VCaP (cell line): ENCODE data around the gene GPI.
"Not testable (repeated sequence)": the region's sequence is repeated elsewhere in the genome, so short reads cannot be mapped to it uniquely, and the experiment has no call there.

Source experiments
- H3K27ac ChIP-seq: fragments of 450-650 bp; 2 replicates; pipeline ENCODE4 v1.5.1; 2017
- CTCF ChIP-seq: fragments of 450-650 bp; conservative IDR thresholded peaks from 2 replicates; pipeline ENCODE4 v1.5.1; 2017; ENCODE audit warnings: mild to moderate bottlenecking, moderate library complexity

Gene GPI

GRCh38 chr19:34393629-34394028 is 28.6 kb downstream of the GPI start:
- H3K27ac ChIP-seq = no peak overlapping the region
- TF ChIP-seq CTCF = no peak

DNA sequence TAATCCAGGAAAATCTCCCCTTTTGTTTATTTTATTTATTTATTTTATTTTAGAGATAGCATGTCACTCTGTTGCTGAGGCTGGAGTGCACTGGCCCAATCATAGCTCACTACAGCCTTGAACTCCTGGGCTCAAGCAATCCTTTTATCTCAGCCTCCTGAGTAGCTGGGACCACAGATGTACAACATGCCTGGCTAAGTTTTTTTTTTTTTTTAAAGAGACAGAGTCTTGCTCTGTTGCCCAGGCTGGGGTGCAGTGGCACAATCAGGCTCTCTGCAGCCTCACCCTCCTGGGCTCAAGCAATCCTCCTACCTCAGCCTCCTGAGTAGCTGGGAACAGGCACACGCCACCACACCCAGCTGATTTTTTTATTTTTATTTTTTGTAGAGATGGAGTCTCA is 32.9 kb downstream of the GPI start:
- no peak for TF ChIP-seq CTCF

DNA sequence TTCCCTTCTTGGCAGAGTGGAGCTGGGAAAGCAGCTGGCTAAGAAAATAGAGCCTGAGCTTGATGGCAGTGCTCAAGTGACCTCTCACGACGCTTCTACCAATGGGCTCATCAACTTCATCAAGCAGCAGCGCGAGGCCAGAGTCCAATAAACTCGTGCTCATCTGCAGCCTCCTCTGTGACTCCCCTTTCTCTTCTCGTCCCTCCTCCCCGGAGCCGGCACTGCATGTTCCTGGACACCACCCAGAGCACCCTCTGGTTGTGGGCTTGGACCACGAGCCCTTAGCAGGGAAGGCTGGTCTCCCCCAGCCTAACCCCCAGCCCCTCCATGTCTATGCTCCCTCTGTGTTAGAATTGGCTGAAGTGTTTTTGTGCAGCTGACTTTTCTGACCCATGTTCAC is 34.9 kb downstream of the GPI start:
- 0 out of 2 replicates have a peak overlapping the region, but pooled peaks have one; percentile 20 for H3K27ac ChIP-seq
- no peak for TF ChIP-seq CTCF

More for the DNA sequence above, 32.9 kb downstream of the GPI start:
- no peak overlapping the region for H3K27ac ChIP-seq

GRCh38 chr19:34400844-34401243 is 35.8 kb downstream of the GPI start:
- H3K27ac ChIP-seq = not testable (repeated sequence)

DNA sequence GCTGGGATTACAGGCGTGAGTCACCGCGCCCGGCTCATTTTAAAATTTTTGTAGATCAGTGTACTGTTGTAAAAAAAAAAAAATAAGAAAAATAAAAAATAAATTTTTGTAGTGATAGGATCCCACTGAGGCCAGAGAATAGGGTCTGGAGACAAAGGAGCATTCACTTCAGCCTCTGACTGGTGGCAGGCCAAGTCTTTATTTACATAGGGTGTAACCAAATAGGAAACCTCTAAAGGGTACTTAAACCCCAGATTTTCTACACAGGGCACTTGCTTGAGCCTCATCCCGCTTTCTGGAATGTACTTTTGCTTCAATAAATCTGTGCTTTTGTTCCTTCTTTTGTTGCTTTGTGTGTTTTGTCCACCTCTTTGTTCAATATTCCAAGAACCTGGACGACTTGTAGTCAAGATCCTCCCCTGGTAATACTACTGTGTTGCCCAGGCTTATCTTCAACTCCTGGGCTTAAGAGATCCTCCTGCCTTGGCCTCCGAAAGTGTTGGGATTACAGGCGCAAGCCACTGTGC is 37.1 kb downstream of the GPI start:
- peak overlapping the region; percentile 44 for H3K27ac ChIP-seq
- TF ChIP-seq CTCF = no peak

- H3K27ac ChIP-seq = peak overlapping the region; percentile 92
- TF ChIP-seq CTCF = no peak
Observed at GRCh38 chr19:34403784-34404108, 38.8 kb downstream of the GPI start.

DNA sequence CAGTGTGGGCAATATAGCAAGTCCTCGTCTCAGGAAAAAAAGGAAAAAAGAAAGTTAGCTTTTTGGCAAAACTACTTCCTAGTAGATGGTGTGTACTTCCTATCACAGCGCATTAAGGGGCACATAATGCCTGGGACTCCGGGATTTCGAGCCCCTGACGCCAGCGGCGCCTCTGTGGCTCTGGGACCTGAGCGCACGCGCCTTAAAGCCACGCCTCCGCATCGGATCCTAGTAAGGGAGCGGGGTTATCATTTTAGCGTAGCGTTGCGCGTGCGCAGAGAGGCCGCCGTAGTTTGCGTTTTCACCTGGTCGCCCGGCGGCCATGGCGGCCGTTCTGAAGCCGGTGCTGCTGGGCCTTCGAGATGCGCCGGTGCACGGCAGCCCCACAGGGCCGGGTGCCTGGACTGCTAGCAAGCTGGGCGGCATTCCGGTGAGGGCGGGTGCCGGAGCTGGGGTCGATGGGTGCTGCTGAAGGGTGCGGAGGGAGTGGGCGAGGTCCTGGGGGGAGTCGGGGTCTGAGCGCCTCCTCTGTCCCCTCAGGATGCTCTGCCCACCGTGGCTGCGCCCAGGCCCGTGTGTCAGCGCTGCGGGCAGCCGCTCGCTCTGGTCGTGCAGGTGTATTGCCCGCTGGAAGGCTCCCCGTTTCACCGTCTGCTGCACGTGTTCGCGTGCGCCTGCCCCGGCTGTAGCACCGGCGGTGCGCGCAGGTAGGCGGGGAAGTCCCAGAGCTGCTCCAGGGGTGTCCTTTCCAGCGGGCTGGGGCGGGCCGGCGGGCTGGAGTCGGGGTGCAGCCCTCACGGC is 39.3 kb downstream of the GPI start, which contains the start of gene PDCD2L:
PDCD2L (plus strand) TSS at position 291 of the 801 bp plus-strand sequence; CDS start at position 323, 32 bp downstream.
- TF ChIP-seq CTCF = no peak
- H3K27ac ChIP-seq = peak within 1 kb of the TSS; percentile 92
